Activated naive CD8-positive, alpha-beta T cell treated with anti-CD3 and anti-CD28 coated beads, Interleukin-2, amount 50 U/mL, for 24 hours (primary cell): Measurements from ENCODE around the gene SLC28A2.
"Not testable (repeated sequence)": the region's sequence is repeated elsewhere in the genome, so short reads cannot be mapped to it uniquely, and the experiment has no call there.

Experiments used
- ATAC-seq: fragments of 150-1000 bp; cut with Tn5 transposase; one replicate; pipeline ENCODE4 v1.10.0; 2021
- DNase-seq: peaks from one replicate; pipeline ENCODE4 v3.0.0; 2021
- H3K27ac Mint-ChIP-seq: one replicate; pipeline ENCODE4 v1.8.0; 2021; ENCODE audit warnings: mild to moderate bottlenecking, mixed read lengths
- H3K27me3 Mint-ChIP-seq: one replicate; pipeline ENCODE4 v1.8.0; 2021; ENCODE audit warnings: mixed read lengths
- H3K36me3 Mint-ChIP-seq: one replicate; pipeline ENCODE4 v1.8.0; 2021; ENCODE audit warnings: low read depth, mixed read lengths
- H3K4me1 Mint-ChIP-seq: one replicate; pipeline ENCODE4 v1.8.0; 2021; ENCODE audit warnings: mixed read lengths
- H3K4me3 Mint-ChIP-seq: one replicate; pipeline ENCODE4 v1.8.0; 2021; ENCODE audit warnings: mild to moderate bottlenecking, moderate library complexity, mixed read lengths
- H3K9me3 Mint-ChIP-seq: one replicate; pipeline ENCODE4 v1.8.0; 2021; ENCODE audit warnings: mixed read lengths

Gene SLC28A2

DNA sequence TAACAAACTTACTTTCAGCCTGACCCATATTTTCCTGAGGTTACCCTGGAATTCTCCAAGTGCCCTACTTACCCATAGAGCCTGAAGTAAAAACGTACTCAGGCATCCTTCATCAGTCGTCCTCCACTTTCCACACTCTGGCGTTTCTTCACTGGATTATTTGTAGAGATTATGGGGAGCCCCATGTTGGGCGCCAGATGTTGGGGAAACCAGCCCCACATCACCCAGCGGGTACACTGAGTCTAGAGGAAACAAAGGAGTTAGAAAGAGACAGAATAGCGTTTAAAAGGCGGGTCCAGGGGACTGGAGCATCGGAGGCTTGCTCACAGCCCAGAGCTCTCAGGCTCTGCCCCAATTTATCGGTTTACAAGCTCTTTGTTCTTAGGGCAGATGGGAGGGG, 9.7 kb upstream of the SLC28A2 start:
- H3K9me3 Mint-ChIP-seq: peaks cover 47% of the 10 kb centered on the region
- peaks cover 24% of the 10 kb centered on the region for H3K36me3 Mint-ChIP-seq
- DNase-seq: peak; percentile 10
- ATAC-seq: no peak
- H3K27me3 Mint-ChIP-seq: no peaks in the 10 kb centered on the region
- H3K4me3 Mint-ChIP-seq: no peak overlapping the region
- no peak overlapping the region for H3K27ac Mint-ChIP-seq
- H3K4me1 Mint-ChIP-seq: no peaks in the 10 kb centered on the region

DNA sequence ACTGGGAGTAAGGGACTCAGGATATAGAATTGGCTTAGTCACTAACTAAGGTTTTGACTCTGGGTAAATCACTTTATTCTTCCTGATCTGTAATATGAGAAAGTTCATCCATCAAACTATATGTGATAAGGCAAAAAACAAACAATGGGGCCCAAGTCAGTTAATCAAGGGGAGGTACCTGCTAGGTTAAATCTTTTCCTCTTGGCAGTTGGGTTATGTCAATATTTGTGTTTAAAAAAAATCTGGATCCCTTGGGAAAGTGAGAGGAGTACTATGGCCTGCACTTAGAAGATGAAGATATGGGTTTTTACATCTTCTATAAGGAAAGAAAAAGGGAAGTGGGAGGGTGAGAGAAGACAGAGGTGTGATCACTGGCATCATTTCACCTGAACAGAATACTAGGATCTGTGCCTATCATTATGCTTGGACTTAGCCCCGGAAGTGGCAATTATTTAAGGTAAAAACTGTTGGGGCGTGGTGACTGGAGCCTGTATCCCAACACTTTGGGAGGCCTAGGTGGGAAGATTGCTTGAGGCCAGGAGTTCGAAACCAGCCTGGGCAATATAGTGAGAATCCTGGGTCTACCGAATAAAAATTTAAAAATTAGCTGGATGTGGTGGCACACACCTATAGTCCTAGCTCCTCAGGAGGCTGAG, 2.8 kb upstream of the SLC28A2 start:
- H3K27ac Mint-ChIP-seq: no peak overlapping the region
- no peak for ATAC-seq
- no peak overlapping the region for H3K4me3 Mint-ChIP-seq

GRCh38 chr15:45253330-45253729, 1.3 kb downstream of the SLC28A2 start:
- Mint-ChIP-seq H3K27ac (no peak overlapping the region), H3K36me3 (no peaks in the 10 kb centered on the region), H3K27me3 (no peaks in the 10 kb centered on the region), H3K9me3 (peaks cover 4% of the 10 kb centered on the region), H3K4me3 (no peak overlapping the region), H3K4me1 (no peaks in the 10 kb centered on the region)
- DNase-seq: no peak
- no peak for ATAC-seq

More for the DNA sequence above, 2.8 kb upstream of the SLC28A2 start:
- no peaks in the 10 kb centered on the region for H3K27me3 Mint-ChIP-seq
- DNase-seq: no peak
- peaks cover 13% of the 10 kb centered on the region for H3K9me3 Mint-ChIP-seq
- peaks cover 6% of the 10 kb centered on the region for H3K36me3 Mint-ChIP-seq
- no peaks in the 10 kb centered on the region for H3K4me1 Mint-ChIP-seq

DNA sequence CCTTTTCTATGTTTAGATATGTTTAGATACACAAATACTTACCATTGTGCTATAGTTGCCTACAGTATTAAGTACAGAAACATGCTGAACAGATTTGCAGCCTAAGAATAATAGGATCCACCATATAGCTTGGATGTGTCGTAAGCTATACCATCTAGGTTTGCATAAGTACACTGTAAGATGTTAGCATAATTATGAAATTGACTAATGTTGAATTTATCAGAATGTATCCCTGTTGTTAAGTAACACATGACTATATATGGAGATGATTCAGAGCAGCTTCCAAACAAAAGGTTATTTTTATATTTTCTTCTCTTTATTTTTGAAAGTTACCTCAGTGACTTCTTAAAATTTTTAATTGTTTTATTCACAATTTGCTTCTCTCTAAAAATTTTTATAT, 2.4 kb downstream of the SLC28A2 start:
- DNase-seq (no peak), ATAC-seq (no peak)
- H3K27me3 Mint-ChIP-seq: no peaks in the 10 kb centered on the region
- H3K4me3 Mint-ChIP-seq: no peak overlapping the region
- H3K4me1 Mint-ChIP-seq: no peaks in the 10 kb centered on the region
- no peak overlapping the region for H3K27ac Mint-ChIP-seq
- H3K36me3 Mint-ChIP-seq: no peaks in the 10 kb centered on the region
- no peaks in the 10 kb centered on the region for H3K9me3 Mint-ChIP-seq

DNA sequence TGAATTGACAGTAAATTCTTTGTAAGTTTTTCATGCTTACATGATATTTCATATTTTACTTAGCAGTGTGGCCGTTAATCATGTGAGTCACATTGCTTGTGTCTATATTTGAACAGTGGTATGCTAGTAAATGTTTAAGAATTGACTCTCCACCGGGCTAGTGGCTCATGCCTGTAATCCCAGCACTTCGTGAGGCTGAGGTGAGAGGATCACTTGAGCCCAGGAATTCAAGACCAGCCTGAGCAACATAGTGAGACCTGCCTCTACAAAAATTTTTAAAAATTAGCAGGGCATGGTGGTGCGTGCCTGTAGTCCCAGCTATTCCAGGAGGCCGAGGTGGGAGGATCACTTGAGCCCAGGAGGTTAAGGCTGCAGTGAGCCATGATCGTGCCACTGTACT, 2.8 kb downstream of the SLC28A2 start:
- H3K9me3 Mint-ChIP-seq, H3K4me1 Mint-ChIP-seq, DNase-seq, H3K27ac Mint-ChIP-seq, H3K36me3 Mint-ChIP-seq, ATAC-seq, H3K27me3 Mint-ChIP-seq, H3K4me3 Mint-ChIP-seq: not testable (repeated sequence)

DNA sequence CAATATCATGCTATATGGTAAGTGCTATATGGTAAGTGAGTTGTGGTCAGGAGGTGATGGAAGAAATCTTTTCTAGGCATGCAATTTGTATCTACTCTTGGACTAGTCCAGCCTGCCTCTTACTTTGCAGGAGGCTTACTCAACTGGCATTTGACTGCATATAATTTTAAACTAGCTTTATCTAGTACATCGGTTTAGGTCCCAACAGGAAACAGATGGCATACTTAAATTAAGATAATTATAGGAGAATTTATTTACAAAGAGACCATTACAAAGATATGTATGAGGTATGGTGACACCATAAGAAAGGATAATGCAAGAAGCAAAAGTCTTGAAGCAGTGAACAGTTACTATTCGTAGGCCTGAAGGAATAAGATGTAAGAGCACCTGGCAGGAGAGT, 7.8 kb downstream of the SLC28A2 start:
- H3K9me3 Mint-ChIP-seq: no peaks in the 10 kb centered on the region
- DNase-seq (no peak), ATAC-seq (no peak)
- H3K4me1 Mint-ChIP-seq: no peaks in the 10 kb centered on the region
- H3K27me3 Mint-ChIP-seq: no peaks in the 10 kb centered on the region
- no peak overlapping the region for H3K27ac Mint-ChIP-seq
- H3K4me3 Mint-ChIP-seq: no peak overlapping the region
- no peaks in the 10 kb centered on the region for H3K36me3 Mint-ChIP-seq

GRCh38 chr15:45262906-45263461, 10.9 kb downstream of the SLC28A2 start:
- ATAC-seq (no peak), DNase-seq (no peak)
- H3K36me3 Mint-ChIP-seq: no peaks in the 10 kb centered on the region
- H3K27me3 Mint-ChIP-seq: no peaks in the 10 kb centered on the region
- H3K27ac Mint-ChIP-seq: no peak overlapping the region
- H3K9me3 Mint-ChIP-seq: no peaks in the 10 kb centered on the region
- H3K4me1 Mint-ChIP-seq: no peaks in the 10 kb centered on the region
- no peak overlapping the region for H3K4me3 Mint-ChIP-seq

DNA sequence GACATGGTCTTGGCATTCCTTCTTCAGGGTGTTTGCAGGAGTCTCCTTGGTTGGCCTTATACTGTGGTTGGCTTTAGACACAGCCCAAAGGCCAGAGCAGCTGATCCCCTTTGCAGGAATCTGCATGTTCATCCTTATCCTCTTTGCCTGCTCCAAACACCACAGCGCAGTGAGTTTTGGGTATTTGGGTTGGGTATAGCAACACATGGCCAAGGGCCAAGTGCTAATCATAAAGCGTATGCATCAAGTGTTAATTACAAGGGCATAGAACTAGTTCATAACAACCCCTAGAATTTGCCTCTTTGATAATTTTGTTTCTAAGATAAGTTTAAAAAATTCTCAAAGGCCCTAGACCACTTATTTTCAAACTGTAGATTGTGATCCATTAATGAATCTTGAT, 11.8 kb downstream of the SLC28A2 start:
- H3K27me3 Mint-ChIP-seq: no peaks in the 10 kb centered on the region
- no peaks in the 10 kb centered on the region for H3K4me1 Mint-ChIP-seq
- no peak for ATAC-seq

DNA sequence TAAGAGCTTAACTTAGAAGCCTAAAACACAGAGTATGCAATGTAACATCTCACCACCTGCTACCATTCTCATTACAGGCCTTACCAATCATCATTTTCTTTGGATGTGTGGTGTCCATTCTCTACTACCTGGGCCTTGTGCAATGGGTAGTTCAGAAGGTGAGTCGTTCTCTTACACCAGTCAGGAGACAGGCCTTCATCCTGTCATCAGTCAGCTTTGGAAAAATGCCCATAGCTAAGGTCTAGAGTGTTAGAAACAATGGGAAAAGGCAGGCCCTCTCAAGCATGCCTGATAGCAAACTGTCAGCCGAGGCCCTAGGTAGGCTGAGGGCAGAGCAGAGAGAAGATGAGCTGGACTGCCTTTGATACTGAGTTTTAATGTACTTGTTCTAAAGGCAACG, 13.5 kb downstream of the SLC28A2 start:
- Mint-ChIP-seq H3K27ac (no peak overlapping the region), H3K4me1 (no peaks in the 10 kb centered on the region), H3K4me3 (no peak overlapping the region), H3K9me3 (no peaks in the 10 kb centered on the region), H3K27me3 (no peaks in the 10 kb centered on the region), H3K36me3 (no peaks in the 10 kb centered on the region)
- DNase-seq: no peak
- ATAC-seq: no peak

More for the DNA sequence above, 11.8 kb downstream of the SLC28A2 start:
- Mint-ChIP-seq H3K27ac (no peak overlapping the region), H3K4me3 (no peak overlapping the region), H3K9me3 (no peaks in the 10 kb centered on the region), H3K36me3 (no peaks in the 10 kb centered on the region)
- DNase-seq: no peak

- Mint-ChIP-seq H3K4me1 (no peaks in the 10 kb centered on the region), H3K9me3 (no peaks in the 10 kb centered on the region), H3K27me3 (no peaks in the 10 kb centered on the region), H3K4me3 (no peak overlapping the region), H3K27ac (no peak overlapping the region), H3K36me3 (peaks cover 1% of the 10 kb centered on the region)
- no peak for DNase-seq
- ATAC-seq: no peak
Observed at GRCh38 chr15:45268135-45268534, 16.1 kb downstream of the SLC28A2 start.

- peaks cover 15% of the 10 kb centered on the region for H3K4me1 Mint-ChIP-seq
- no peak for ATAC-seq
- H3K4me3 Mint-ChIP-seq: no peak overlapping the region
- peaks cover 1% of the 10 kb centered on the region for H3K36me3 Mint-ChIP-seq
- H3K27ac Mint-ChIP-seq: no peak overlapping the region
- H3K27me3 Mint-ChIP-seq: no peaks in the 10 kb centered on the region
- DNase-seq: no peak
- H3K9me3 Mint-ChIP-seq: no peaks in the 10 kb centered on the region
Observed at GRCh38 chr15:45274636-45275380, 22.8 kb downstream of the SLC28A2 start.

- Mint-ChIP-seq H3K4me3 (no peak overlapping the region), H3K27me3 (no peaks in the 10 kb centered on the region), H3K27ac (no peak overlapping the region), H3K4me1 (peaks cover 19% of the 10 kb centered on the region), H3K9me3 (no peaks in the 10 kb centered on the region), H3K36me3 (no peaks in the 10 kb centered on the region)
- no peak for ATAC-seq
- no peak for DNase-seq
Observed at GRCh38 chr15:45276831-45277230, 24.8 kb downstream of the SLC28A2 start.

DNA sequence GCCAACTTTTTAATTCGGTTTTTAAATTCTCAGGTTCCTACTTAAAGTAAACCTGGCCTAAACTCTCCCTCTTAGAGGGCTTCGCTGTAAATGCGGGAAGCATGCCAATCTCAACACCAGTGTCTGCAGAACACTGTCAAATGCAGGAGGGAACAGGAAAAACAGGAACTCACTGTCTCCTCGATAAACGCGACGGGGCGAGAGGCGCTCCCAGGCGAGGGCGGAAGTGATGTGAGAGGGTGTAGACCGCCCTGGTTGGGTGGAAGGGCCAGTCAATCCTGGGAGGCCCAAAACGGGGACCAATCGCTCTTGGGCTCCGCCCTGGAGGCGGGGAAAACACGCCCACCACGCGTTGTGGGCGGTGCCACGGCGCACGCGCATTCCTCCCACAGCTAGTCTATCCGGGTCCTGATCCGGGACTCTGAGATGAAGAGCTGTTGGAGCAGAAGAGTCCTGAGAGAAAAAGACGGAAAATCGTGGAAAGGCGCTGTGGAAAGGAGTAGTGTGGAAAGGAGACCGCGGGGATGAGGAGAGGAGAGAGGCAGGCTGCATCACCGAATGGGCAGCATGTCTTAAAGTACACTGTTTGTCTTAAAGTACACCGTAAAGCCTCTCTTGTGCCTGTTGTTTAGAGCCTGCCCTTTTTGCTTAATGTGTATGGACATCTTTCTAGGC, 27.1 kb downstream of the SLC28A2 start:
- Mint-ChIP-seq H3K36me3 (no peaks in the 10 kb centered on the region), H3K27me3 (peaks cover 1% of the 10 kb centered on the region), H3K27ac (peak overlapping the region; percentile 91), H3K9me3 (no peaks in the 10 kb centered on the region), H3K4me3 (peak overlapping the region; percentile 91), H3K4me1 (peaks cover 19% of the 10 kb centered on the region)
- ATAC-seq (peak; percentile 100), DNase-seq (peak; percentile 97)

DNA sequence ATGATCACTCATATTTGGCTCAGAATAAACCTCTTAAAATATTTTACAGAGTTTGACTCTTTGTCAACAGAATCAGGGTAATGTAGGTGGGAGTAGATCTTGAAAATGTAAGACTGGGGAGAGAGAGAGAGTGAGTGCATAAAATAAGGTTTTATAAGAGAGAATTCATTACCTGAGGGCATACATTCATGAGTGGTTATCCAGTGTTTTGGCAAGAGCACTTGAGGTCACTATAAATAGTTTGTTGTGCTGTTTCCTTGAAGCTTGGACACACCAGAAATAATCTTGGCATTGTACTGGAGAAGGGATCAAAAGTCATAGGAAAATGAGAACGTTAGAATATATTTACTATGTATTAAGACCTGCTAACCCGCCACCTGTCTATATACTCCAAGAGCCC, 33.4 kb downstream of the SLC28A2 start:
- DNase-seq (no peak), ATAC-seq (no peak)
- Mint-ChIP-seq H3K27me3 (peaks cover 7% of the 10 kb centered on the region), H3K4me1 (no peaks in the 10 kb centered on the region), H3K9me3 (no peaks in the 10 kb centered on the region), H3K4me3 (no peak overlapping the region), H3K36me3 (no peaks in the 10 kb centered on the region), H3K27ac (no peak overlapping the region)
